ENCODE results near the gene HERC4.

DNA sequence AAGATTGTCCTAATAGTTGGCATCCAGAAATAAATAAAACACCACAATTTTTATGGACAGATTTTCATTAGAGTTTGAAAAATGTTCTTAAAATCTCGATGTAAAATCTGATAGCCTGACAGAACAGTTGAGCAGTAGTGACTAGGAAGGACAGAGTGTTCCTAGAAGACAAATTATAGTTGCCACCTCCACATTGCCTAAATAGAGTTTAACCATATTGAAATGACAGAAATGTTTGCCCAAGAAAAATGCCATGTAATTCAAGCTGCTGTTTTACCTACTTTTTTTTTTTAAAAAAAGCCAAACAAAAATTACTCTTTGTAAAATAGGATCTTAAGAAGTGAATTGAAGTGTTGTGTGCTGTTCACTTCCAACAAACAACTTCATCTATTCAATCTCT is 8.9 kb upstream of the HERC4 start:
- TF ChIP-seq PCBP2 (IDR thresholded peaks at IDR 0.05; ENCODE audit: low read depth, low read length, poor library complexity, severe bottlenecking) (no peak), DIDO1 (tag; IDR thresholded peaks at IDR 0.05; ENCODE audit: low read depth) (no peak), NFRKB (IDR thresholded peaks at IDR 0.05; ENCODE audit: low read depth) (no peak), NR4A1 (CRISPR knock-in tag; IDR thresholded peaks at IDR 0.05) (no peak), NR4A1 (tag; IDR thresholded peaks at IDR 0.05) (no peak), POLR2A (conservative IDR thresholded peaks at IDR 0.05) (no peak), NRF1 (conservative IDR thresholded peaks at IDR 0.05 in 1 of 2, IDR thresholded peaks at IDR 0.05 in 1 of 2) (no peak), ZNF263 (CRISPR knock-in tag; IDR thresholded peaks at IDR 0.05; ENCODE audit: borderline replicate concordance) (no peak), RAD21 (CRISPR knock-in tag; conservative IDR thresholded peaks at IDR 0.05 in 1 of 2, IDR thresholded peaks at IDR 0.05 in 1 of 2) (no peak), JUND (IDR thresholded peaks at IDR 0.05; ENCODE audit: borderline replicate concordance, low read depth, low read length) (no peak), JUND (tag; IDR thresholded peaks at IDR 0.05; ENCODE audit: borderline replicate concordance, low read depth, low read length) (no peak), CHD2 (IDR thresholded peaks at IDR 0.05; ENCODE audit: low read depth, low read length) (no peak)
- TF ChIP-seq, protein P1, sequence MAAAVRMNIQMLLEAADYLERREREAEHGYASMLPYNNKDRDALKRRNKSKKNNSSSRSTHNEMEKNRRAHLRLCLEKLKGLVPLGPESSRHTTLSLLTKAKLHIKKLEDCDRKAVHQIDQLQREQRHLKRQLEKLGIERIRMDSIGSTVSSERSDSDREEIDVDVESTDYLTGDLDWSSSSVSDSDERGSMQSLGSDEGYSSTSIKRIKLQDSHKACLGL (CRISPR knock-in tag; IDR thresholded peaks at IDR 0.05; ENCODE audit: borderline replicate concordance, poor library complexity, severe bottlenecking) = no peak
